ENCODE data around the gene GNB2. TPM values are rescaled to one million over a fixed set of nuclear protein-coding genes. Genes with fewer than 3 reads are reported as not detected.

The GNB2 gene
- total and polyA plus RNA-seq, 2 of the 13 experiments (the other 11 are each of a cell fraction or from before 2014, with no cell fraction given): 48.3 to 67.1 TPM

DNA sequence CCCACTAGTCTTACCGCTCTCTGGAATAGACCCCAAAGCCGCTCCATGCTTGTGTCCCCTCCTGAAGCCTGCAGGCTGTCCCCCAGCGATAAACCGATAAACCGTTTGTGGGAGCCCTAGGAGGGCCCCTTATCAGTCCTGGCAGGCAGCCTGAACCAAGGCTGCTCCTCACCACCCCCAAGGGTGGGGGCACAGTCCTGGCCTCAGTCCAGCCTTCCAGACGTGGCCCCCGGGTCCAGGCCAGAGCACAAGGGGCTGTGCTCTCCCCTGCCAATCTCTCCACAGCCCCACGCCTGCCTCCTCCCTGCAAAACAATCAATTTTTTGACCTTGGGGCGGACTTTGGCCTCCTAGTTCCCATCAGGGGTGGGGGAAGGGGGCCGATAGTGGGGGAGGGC is 32.1 kb upstream of the GNB2 start, which contains the start of gene TFR2 (continued):
- TF ChIP-seq POLR2AphosphoS5 (IDR thresholded peaks at IDR 0.05; ENCODE audit: low read depth, low read length) (0 out of 2 replicates have a peak, but pooled peaks have one; percentile 20), SAP130 (CRISPR knock-in tag; IDR thresholded peaks at IDR 0.05; ENCODE audit: low read depth) (peak; percentile 71; the same call in 1 of the 2 replicates), NR2F1 (CRISPR knock-in tag; IDR thresholded peaks at IDR 0.05) (peak in 1 of 2 experiments; percentile 45; a peak in 1 of 4 replicates), ZNF556 (CRISPR knock-in tag; IDR thresholded peaks at IDR 0.05; ENCODE audit: borderline replicate concordance) (peak; percentile 55; the same call in 1 of the 2 replicates), PLRG1 (conservative IDR thresholded peaks at IDR 0.05) (no peak), MED1 (CRISPR knock-in tag; IDR thresholded peaks at IDR 0.05) (peak; percentile 62), HNF4A (CRISPR knock-in tag; IDR thresholded peaks at IDR 0.05) (peak; percentile 93), TOE1 (CRISPR knock-in tag; IDR thresholded peaks at IDR 0.05) (no peak), ZNF558 (CRISPR knock-in tag; IDR thresholded peaks at IDR 0.05; ENCODE audit: borderline replicate concordance) (0 out of 2 replicates have a peak, but pooled peaks have one; percentile 28), NFYB (CRISPR knock-in tag; IDR thresholded peaks at IDR 0.05) (0 out of 2 replicates have a peak, but pooled peaks have one; percentile 31), ZNF546 (CRISPR knock-in tag; conservative IDR thresholded peaks at IDR 0.05) (no peak), RXRA (CRISPR knock-in tag; IDR thresholded peaks at IDR 0.05) (peak; percentile 64; the same call in 1 of the 2 replicates), HCFC1 (IDR thresholded peaks at IDR 0.05; ENCODE audit: low read depth, low read length) (no peak), ZNF317 (CRISPR knock-in tag; IDR thresholded peaks at IDR 0.05) (peak; percentile 62; the same call in 1 of the 2 replicates), ZNF552 (CRISPR knock-in tag; IDR thresholded peaks at IDR 0.05; ENCODE audit: borderline replicate concordance) (0 out of 2 replicates have a peak, but pooled peaks have one; percentile 31), ZNF350 (CRISPR knock-in tag; IDR thresholded peaks at IDR 0.05; ENCODE audit: borderline replicate concordance, low read depth) (peak; percentile 53; the same call in 1 of the 2 replicates), ATF7 (IDR thresholded peaks at IDR 0.05) (no peak), ATF7 (CRISPR knock-in tag; IDR thresholded peaks at IDR 0.05) (no peak), KDM5A (IDR thresholded peaks at IDR 0.05; ENCODE audit: borderline replicate concordance, low read length) (no peak), MYC (CRISPR knock-in tag; IDR thresholded peaks at IDR 0.05; ENCODE audit: borderline replicate concordance) (peak; percentile 56; the same call in 1 of the 2 replicates), LCORL (IDR thresholded peaks at IDR 0.05) (no peak), LCORL (CRISPR knock-in tag; IDR thresholded peaks at IDR 0.05) (peak; percentile 72), YEATS4 (CRISPR knock-in tag; IDR thresholded peaks at IDR 0.05; ENCODE audit: borderline replicate concordance) (peak; percentile 46; the same call in 1 of the 2 replicates), ONECUT2 (CRISPR knock-in tag; IDR thresholded peaks at IDR 0.05) (peak; percentile 85), DR1 (CRISPR knock-in tag; IDR thresholded peaks at IDR 0.05) (no peak), ZFP36L2 (CRISPR knock-in tag; IDR thresholded peaks at IDR 0.05) (no peak), ELF3 (CRISPR knock-in tag; IDR thresholded peaks at IDR 0.05) (peak; percentile 30; the same call in 1 of the 2 replicates)
- TF ChIP-seq, protein P1, sequence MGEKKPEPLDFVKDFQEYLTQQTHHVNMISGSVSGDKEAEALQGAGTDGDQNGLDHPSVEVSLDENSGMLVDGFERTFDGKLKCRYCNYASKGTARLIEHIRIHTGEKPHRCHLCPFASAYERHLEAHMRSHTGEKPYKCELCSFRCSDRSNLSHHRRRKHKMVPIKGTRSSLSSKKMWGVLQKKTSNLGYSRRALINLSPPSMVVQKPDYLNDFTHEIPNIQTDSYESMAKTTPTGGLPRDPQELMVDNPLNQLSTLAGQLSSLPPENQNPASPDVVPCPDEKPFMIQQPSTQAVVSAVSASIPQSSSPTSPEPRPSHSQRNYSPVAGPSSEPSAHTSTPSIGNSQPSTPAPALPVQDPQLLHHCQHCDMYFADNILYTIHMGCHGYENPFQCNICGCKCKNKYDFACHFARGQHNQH (CRISPR knock-in tag; IDR thresholded peaks at IDR 0.05): peak; percentile 72; the same call in 1 of the 2 replicates
- TF ChIP-seq, protein P2, sequence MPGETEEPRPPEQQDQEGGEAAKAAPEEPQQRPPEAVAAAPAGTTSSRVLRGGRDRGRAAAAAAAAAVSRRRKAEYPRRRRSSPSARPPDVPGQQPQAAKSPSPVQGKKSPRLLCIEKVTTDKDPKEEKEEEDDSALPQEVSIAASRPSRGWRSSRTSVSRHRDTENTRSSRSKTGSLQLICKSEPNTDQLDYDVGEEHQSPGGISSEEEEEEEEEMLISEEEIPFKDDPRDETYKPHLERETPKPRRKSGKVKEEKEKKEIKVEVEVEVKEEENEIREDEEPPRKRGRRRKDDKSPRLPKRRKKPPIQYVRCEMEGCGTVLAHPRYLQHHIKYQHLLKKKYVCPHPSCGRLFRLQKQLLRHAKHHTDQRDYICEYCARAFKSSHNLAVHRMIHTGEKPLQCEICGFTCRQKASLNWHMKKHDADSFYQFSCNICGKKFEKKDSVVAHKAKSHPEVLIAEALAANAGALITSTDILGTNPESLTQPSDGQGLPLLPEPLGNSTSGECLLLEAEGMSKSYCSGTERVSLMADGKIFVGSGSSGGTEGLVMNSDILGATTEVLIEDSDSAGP (CRISPR knock-in tag; IDR thresholded peaks at IDR 0.05; ENCODE audit: borderline replicate concordance): peak; percentile 26; the same call in 1 of the 2 replicates
- TF ChIP-seq, protein P3, sequence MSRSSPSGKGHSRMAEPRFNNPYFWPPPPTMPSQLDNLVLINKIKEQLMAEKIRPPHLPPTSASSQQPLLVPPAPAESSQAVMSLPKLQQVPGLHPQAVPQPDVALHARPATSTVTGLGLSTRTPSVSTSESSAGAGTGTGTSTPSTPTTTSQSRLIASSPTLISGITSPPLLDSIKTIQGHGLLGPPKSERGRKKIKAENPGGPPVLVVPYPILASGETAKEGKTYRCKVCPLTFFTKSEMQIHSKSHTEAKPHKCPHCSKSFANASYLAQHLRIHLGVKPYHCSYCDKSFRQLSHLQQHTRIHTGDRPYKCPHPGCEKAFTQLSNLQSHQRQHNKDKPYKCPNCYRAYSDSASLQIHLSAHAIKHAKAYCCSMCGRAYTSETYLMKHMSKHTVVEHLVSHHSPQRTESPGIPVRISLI (CRISPR knock-in tag; IDR thresholded peaks at IDR 0.05; ENCODE audit: borderline replicate concordance): peak; percentile 47; the same call in 1 of the 2 replicates
